Endothelial cell of umbilical vein (primary cell): ENCODE measurements around the gene MKKS. TPM values are rescaled to one million over a fixed set of nuclear protein-coding genes. Genes with fewer than 3 reads are reported as not detected.

Experiments used
- BruUV-seq: library from RNA; stranded (reverse); fragments of 400-500 nt; replicated peaks from 2 replicates; lab custom pipeline; 2021; lab: Mats Ljungman, UMichigan
- CTCF ChIA-PET: fragments of 300-600, 350-600 bp; sonication (Branson Sonifier 250); formaldehyde crosslinking; loops from one replicate; lab custom pipeline; 2021; ENCODE audit warnings: antibody characterized with exemption, inconsistent platforms; lab: Charles Lee
- POLR2A ChIA-PET: fragments of 300-600, 350-600 bp; sonication (Branson Sonifier 250); formaldehyde crosslinking; loops from one replicate; lab custom pipeline; 2021; ENCODE audit warnings: antibody characterized with exemption, inconsistent platforms; lab: Charles Lee
- DNase-seq: peaks from one replicate; pipeline ENCODE4 v3.0.0-alpha.2; 2011; ENCODE audit warnings: low read depth, low spot score
- FAIRE-seq: peaks from 2 replicates; lab custom pipeline; 2011; peaks lifted over from hg19 to GRCh38; lab: Jason Lieb, UNC
- H2AFZ ChIP-seq: 2 replicates; pipeline ENCODE4 v1.6.0; 2012; ENCODE audit warnings: low read depth, low read length, control low read depth, inconsistent platforms
- H3K27ac ChIP-seq: 2 replicates; pipeline ENCODE4 v1.5.1; 2011; ENCODE audit warnings: low read depth, mild to moderate bottlenecking, control low read depth, low read length, moderate library complexity; ENCODE audit not compliant: insufficient read depth
- H3K27me3 ChIP-seq, 2 experiments: 2 replicates each; pipeline versions ENCODE4 v1.6.0 to v1.6.1; 2011; ENCODE audit warnings: low read length in 2 of 2, mixed read lengths in 1 of 2; ENCODE audit not compliant: control insufficient read depth in 2 of 2, insufficient read depth in 2 of 2
- H3K36me3 ChIP-seq, 2 experiments: 2 replicates in 1 of 2; 3 replicates in 1 of 2; pipeline ENCODE4 v1.5.1; 2011; ENCODE audit warnings: low read length in 2 of 2, mild to moderate bottlenecking in 1 of 2, moderate library complexity in 1 of 2; ENCODE audit not compliant: control insufficient read depth in 2 of 2, insufficient read depth in 2 of 2; ENCODE audit errors: extremely low read depth in 1 of 2
- H3K4me1 ChIP-seq: 3 replicates; pipeline ENCODE4 v1.5.1; 2011; ENCODE audit warnings: mild to moderate bottlenecking, low read length; ENCODE audit not compliant: control insufficient read depth, insufficient read depth; ENCODE audit errors: extremely low read depth
- H3K4me2 ChIP-seq: 2 replicates; pipeline ENCODE4 v1.6.1; 2011; ENCODE audit warnings: low read length, control low read depth, mixed read lengths; ENCODE audit not compliant: insufficient read depth
- H3K4me3 ChIP-seq, 3 experiments: fragments of 200-600 bp in 1 of 3; sonication (generic), shearing (Covaris generic) in 1 of 3; replicated peaks in 1 of 3; 2 replicates each; pipeline ENCODE4 v1.5.1; 2011 to 2016; ENCODE audit warnings: control low read depth in 3 of 3, low read length in 3 of 3, mild to moderate bottlenecking in 2 of 3, inconsistent platforms in 1 of 3, low read depth in 1 of 3, moderate library complexity in 1 of 3; ENCODE audit not compliant: insufficient read depth in 1 of 3
- H3K79me2 ChIP-seq: 2 replicates; pipeline ENCODE4 v1.6.0; 2012; ENCODE audit warnings: low read length, inconsistent platforms; ENCODE audit not compliant: control insufficient read depth, insufficient read depth
- H3K9ac ChIP-seq: replicated peaks from 2 replicates; pipeline ENCODE3; 2011; ENCODE audit warnings: low read length, control low read depth; ENCODE audit not compliant: insufficient read depth; ENCODE audit errors: extremely low read depth
- H3K9me1 ChIP-seq: replicated peaks from 3 replicates; pipeline ENCODE4 v1.6.0; 2011; ENCODE audit warnings: mild to moderate bottlenecking, low read length; ENCODE audit not compliant: control insufficient read depth, insufficient read depth; ENCODE audit errors: extremely low read depth
- H3K9me3 ChIP-seq: replicated peaks from 2 replicates; pipeline ENCODE4 v1.5.1; 2012; ENCODE audit warnings: low read length, inconsistent platforms; ENCODE audit not compliant: control insufficient read depth, insufficient read depth
- H4K20me1 ChIP-seq: replicated peaks from 2 replicates; pipeline ENCODE3; 2011; ENCODE audit warnings: mild to moderate bottlenecking, low read length; ENCODE audit not compliant: control insufficient read depth, insufficient read depth; ENCODE audit errors: extremely low read depth
- CTCF ChIP-seq, 2 donors: IDR thresholded peaks; 1 replicate in 1 of 2; 2 replicates in 1 of 2; pipeline ENCODE4 v1.5.1; 2011; ENCODE audit warnings: low read length in 2 of 2, mild to moderate bottlenecking in 2 of 2, moderate library complexity in 2 of 2, control low read depth in 1 of 2, inconsistent platforms in 1 of 2, low read depth in 1 of 2; ENCODE audit not compliant: insufficient read depth in 1 of 2; ENCODE audit errors: extremely low read depth in 1 of 2
- EZH2 ChIP-seq: IDR thresholded peaks from 2 replicates; pipeline ENCODE4 v1.6.1; 2012; ENCODE audit warnings: borderline replicate concordance, low read depth, mild to moderate bottlenecking, moderate library complexity, low read length, inconsistent platforms; ENCODE audit not compliant: severe bottlenecking
- FOS ChIP-seq: IDR thresholded peaks from 2 replicates; pipeline ENCODE4 v1.6.1; 2011; ENCODE audit warnings: mild to moderate bottlenecking, low read length, moderate library complexity, borderline replicate concordance; ENCODE audit not compliant: insufficient read depth
- GATA2 ChIP-seq: IDR thresholded peaks from 2 replicates; pipeline ENCODE4 v1.7.0; 2011; ENCODE audit warnings: low read depth, mild to moderate bottlenecking, moderate library complexity, mixed read lengths, low read length; ENCODE audit not compliant: insufficient read length, insufficient read depth
- JUN ChIP-seq: IDR thresholded peaks from 2 replicates; pipeline ENCODE4 v1.6.1; 2011; ENCODE audit warnings: borderline replicate concordance, low read depth; ENCODE audit not compliant: insufficient read length, insufficient read depth
- MAX ChIP-seq: IDR thresholded peaks from 2 replicates; pipeline ENCODE4 v1.6.1; 2011; ENCODE audit not compliant: insufficient read depth, insufficient read length
- MYC ChIP-seq: IDR thresholded peaks from one replicate; pipeline ENCODE4 v1.6.1; 2011; ENCODE audit warnings: mild to moderate bottlenecking, low read depth, low read length
- POLR2A ChIP-seq: IDR thresholded peaks from 2 replicates; pipeline ENCODE4 v1.6.1; 2012; ENCODE audit warnings: low read depth, mild to moderate bottlenecking, control low read depth, low read length
- POLR2AphosphoS5 ChIP-seq: IDR thresholded peaks from 2 replicates; pipeline ENCODE4 v1.6.1; 2012; ENCODE audit warnings: low read depth, mild to moderate bottlenecking, control low read depth, low read length, moderate library complexity; ENCODE audit not compliant: insufficient read depth
- dilution Hi-C: fragments of 300-500 bp; cut with MboI; formaldehyde crosslinking; loops from one replicate; pipeline ENCODE4 v1.15.0; 2019; ENCODE audit warnings: low sequenced_read_pairs; ENCODE audit not compliant: extremely low pct_ligation_motif_present
- intact Hi-C: fragments of 100-400 bp; cut with micrococcal nuclease; formaldehyde crosslinking; loops from one replicate; pipeline ENCODE4 v1.10.0; 2022
- polyA plus RNA-seq, 4 experiments: library from polyadenylated mRNA; depleted of rRNA in 3 of 4; stranded (reverse) in 3 of 4; unstranded in 1 of 4; fragments of >200 nt; gene quantifications; 2 replicates each; pipeline versions ENCODE4 v1.2.1 to v1.2.3, GENCODE V29; 2011 to 2012; ENCODE audit warnings: missing spikeins in 1 of 4
- total RNA-seq: library from RNA; stranded (reverse); gene quantifications from 2 replicates; pipeline ENCODE4 v1.2.3, GENCODE V29; 2021

MKKS gene
- total and polyA plus RNA-seq, 2 donors (not counting 3 experiments of a cell fraction or from before 2014, with no cell fraction given) = 7.9 to 10.5 TPM

- no peaks in the 10 kb centered on the region for H4K20me1 ChIP-seq
- intact Hi-C loops (loop anchor here (5.0 to 10.0 kb wide), 3 partner anchors 353 to 1114 kb away; no protein-coding TSS in a partner anchor), dilution Hi-C loops (no loop called here)
- H2AFZ ChIP-seq = no peak overlapping the region
- no peaks in the 10 kb centered on the region for H3K9me1 ChIP-seq
- no peaks in the 10 kb centered on the region for H3K9me3 ChIP-seq
- ChIA-PET CTCF (interaction anchor here (1.1 to 6.7 kb wide), 3 partner anchors 114 to 453 kb away, joined by 4 to 74 read pairs (median 4); no protein-coding TSS in a partner anchor), POLR2A (no interaction called here)
- H3K4me1 ChIP-seq = peaks cover 14% of the 10 kb centered on the region
- H3K4me3 ChIP-seq = no peak overlapping the region
- H3K9ac ChIP-seq = no peak overlapping the region
- peaks cover 0 to 3% of the 10 kb centered on the region in 2 experiments for H3K36me3 ChIP-seq
- no peak overlapping the region for H3K27ac ChIP-seq
- H3K4me2 ChIP-seq = no peak overlapping the region
- H3K27me3 ChIP-seq = no peaks in the 10 kb centered on the region
- DNase-seq (no peak), FAIRE-seq (no peak)
- peaks cover 55% of the 10 kb centered on the region for H3K79me2 ChIP-seq
- BruUV-seq = no TSS peak
- TF ChIP-seq FOS = no peak
- TF ChIP-seq EZH2 = no peak
- no peak for TF ChIP-seq JUN
- no peak for TF ChIP-seq POLR2AphosphoS5
- TF ChIP-seq CTCF (IDR thresholded peaks at IDR 0.05; ENCODE audit: extremely low read depth in 1 of 2, insufficient read depth in 1 of 2, low read depth in 1 of 2, low read length in 2 of 2) = no peak
- TF ChIP-seq MYC = no peak
- TF ChIP-seq POLR2A = no peak
- TF ChIP-seq MAX = no peak
- TF ChIP-seq GATA2 = no peak
Measured at GRCh38 chr20:10430704-10431103, 3.3 kb downstream of the MKKS start.
